GM12872 (cell line): ENCODE results near the gene HOXB1.

ENCODE experiments used
- TF ChIP-seq, protein P1 (sequence below): IDR thresholded peaks from 3 replicates; pipeline ENCODE4 v1.5.1; 2011; ENCODE audit warnings: low read depth, mild to moderate bottlenecking, low read length, moderate library complexity; ENCODE audit not compliant: insufficient read depth

Gene HOXB1

DNA sequence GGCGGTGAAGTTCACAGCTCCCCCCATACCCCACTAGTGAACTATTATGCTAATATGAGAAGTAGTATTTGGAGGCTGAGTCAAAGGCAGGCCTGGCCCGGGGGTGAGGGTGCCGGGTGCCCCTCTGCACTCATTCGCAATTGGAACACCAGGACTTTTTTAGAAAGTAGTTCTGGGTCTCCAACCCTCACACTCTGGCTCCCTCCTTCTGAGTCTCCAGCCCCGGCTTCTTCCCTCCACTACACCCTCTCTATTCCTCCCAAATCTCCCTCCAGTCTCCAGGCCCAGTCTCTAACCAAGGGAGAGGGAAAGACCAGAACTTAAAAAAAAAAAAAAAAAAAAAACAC, 25.4 kb upstream of the HOXB1 start:
- TF ChIP-seq, protein P1, sequence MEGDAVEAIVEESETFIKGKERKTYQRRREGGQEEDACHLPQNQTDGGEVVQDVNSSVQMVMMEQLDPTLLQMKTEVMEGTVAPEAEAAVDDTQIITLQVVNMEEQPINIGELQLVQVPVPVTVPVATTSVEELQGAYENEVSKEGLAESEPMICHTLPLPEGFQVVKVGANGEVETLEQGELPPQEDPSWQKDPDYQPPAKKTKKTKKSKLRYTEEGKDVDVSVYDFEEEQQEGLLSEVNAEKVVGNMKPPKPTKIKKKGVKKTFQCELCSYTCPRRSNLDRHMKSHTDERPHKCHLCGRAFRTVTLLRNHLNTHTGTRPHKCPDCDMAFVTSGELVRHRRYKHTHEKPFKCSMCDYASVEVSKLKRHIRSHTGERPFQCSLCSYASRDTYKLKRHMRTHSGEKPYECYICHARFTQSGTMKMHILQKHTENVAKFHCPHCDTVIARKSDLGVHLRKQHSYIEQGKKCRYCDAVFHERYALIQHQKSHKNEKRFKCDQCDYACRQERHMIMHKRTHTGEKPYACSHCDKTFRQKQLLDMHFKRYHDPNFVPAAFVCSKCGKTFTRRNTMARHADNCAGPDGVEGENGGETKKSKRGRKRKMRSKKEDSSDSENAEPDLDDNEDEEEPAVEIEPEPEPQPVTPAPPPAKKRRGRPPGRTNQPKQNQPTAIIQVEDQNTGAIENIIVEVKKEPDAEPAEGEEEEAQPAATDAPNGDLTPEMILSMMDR, result no peak

DNA sequence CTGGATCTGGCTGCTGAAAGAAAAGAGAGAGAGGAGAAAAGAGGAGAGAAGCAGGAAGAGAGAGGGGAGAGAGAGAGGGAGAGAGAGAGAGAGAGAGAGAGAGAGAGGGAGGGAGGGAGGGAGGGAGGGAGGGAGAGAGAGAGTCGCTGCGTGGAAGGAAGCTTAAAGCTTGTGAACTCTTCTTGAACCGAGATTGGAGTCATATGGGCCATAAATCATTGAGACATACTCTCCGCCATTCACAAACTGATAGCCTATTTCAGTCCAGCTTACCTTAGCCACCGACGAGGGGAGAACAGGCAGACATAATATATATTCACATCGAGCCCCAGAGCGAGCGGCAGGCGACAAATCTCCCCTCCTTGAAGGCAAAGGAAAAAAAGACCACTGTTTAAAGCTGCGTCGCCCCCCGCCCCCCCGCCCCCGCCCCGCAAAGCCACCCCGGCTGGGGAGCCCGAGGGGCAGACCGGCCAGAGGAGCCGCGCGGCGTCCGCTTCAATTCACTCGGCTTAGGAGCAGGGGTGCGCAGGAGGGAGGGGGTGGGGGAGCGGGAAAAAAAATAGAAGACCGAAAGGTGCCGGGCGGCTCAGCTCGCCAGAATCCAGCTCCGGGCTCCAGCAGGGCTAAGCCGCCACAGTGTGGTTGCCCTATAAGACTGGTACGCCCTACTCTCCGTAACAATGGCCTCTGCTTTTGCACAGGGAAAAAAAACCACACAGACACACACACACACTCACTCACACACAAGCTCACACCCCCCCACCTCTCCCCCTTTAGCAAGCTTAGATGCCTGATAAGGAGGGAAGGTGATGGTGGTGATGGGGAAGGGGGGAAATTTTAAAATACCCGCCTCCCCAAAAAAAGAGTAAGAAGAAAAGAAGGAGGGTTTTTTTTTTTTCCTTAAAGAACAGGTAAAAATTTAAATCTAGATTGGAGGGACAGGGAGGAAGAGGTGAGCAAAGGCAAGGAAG, 24.7 kb upstream of the HOXB1 start:
- TF ChIP-seq, protein P1, result no peak

DNA sequence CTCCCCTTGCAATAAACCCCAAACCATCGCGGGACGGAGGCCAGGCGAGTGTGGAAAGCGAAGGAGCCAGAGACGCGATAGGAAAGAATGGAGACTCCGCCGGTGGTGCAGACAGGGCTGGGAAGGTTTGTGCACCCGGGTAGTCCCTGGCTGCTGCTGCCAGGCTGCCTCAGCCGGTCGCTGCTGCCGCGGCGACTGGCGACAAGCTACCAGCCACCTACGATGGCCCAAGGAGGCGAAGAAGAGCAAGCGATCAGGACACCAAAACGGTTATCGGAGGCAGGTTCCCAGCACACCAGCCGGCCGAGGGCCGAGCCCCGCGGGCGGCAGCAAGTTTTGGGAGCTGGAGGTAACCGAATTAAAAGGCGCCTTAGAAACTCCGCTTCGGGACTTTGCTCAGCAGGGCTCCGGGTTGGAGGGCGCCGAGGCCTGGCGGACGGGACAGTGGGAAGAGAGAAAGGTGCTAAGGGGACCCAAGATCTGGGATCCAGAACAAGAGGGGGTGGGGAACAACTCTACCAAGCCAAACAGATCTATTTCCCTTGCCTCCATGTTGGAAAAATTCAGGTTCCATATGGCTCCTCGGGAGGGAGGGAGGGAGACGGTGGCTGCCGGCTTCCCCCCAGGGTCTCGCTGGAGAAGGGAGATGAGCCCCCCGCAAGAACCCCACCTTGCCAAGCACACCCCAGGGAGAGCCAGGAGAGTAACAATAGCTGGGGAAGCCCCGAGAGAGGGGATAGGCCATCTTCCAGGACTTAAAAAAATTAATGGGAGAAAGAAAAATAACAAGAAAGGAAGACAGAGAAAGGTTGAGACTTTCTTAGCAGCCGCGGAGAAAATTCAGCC, 23.8 kb upstream of the HOXB1 start:
- TF ChIP-seq, protein P1, result no peak

DNA sequence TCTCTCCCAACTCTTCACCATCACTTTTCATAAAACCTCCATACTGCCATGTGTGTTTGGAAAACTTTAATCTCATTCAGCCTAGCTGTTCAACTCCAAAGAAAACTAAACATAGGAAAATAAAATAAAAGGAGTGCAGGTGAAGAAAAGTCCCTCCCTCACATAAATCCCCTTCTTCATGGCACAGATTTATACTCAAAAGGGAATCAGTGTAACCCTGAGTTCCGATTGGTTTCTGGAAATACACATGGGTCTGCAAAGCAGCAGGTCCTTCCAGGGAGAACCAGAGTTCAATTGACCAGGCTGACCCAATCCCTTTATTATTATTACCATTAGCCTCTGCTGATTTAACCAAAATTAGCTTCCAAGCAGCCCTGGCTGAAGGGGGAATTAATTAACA, 23.0 kb upstream of the HOXB1 start:
- TF ChIP-seq, protein P1, result no peak

DNA sequence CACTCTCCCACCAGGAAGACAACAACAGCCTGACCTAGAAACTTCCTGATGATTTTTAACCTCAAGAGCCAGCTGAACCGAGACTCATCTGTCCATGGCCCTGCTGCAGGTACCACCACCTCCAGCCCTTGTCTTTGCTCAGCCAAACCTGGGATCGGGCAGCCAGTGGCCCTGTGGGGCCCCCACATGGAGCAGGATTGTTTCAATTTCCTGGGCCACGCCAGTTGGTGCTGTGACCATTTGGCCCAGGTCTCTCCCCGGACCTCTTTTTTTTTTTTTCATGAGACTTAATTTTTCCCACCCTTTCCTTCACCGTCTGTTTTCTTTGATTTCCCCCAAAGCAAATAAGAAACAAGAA, 22.4 kb upstream of the HOXB1 start:
- TF ChIP-seq, protein P1, result no peak

DNA sequence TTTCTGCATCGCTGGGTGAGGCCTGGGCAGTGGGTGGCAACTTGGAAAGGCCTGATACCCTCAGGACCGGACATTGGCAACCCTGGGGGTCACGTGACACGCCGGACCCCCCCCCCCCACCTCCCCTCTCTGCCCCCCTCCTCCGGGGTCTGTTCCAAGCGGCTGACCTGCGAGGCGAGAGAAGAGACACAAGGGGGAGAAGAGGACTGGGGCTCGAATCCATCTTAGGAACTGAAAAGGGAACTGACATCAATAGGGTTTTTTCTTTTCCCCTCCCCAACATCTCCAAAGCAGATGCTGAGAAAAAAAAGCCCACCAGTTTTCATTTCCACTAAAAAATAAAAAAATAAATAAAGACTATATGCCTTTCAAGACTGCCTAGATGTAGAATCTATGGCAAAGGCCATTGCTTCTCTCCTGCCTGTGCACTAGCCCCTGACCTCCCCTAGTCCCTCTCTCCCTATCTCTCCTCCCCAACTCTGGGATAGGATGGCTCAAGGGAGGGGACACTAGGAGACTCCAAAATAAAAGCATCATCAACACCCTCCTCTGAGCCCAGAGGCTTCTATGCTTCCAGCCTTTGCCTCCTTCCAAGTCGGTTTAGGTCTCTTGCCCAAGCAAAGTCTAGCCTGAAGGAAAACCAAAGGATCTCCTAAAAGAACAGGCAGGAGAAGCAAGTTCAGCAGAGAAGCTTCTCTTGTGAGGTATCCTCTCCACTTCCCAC, 21.8 kb upstream of the HOXB1 start:
- TF ChIP-seq, protein P1, result no peak
